ENCODE results near the gene ALDH4A1.

DNA sequence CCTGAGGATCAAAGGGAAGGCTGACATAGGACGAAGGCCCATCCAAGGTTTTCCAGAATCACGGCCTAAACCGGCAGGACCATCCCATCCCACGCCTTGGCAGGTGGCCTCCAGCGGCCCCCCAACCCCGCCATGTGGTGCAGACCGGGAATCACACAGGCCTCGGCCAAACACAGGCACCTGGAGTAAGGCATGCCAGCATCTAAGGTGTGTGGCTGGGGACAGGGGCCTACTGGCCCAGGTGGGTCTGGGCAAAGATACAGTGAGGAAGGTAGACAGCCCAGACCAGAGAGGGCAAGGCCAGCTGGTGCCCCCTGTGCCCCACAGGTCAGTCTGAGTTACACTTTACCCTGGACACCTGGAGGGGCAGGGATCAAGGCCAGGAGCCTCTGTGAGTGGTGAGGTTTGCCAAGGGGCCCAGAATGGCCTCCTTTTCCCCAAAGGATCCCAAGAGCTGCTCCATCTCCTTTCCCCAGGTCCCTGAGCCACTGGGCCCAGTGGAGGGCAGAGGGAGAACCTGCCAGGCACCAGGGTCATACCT lies 30.2 kb downstream of the ALDH4A1 start:
- TF ChIP-seq, protein P1, sequence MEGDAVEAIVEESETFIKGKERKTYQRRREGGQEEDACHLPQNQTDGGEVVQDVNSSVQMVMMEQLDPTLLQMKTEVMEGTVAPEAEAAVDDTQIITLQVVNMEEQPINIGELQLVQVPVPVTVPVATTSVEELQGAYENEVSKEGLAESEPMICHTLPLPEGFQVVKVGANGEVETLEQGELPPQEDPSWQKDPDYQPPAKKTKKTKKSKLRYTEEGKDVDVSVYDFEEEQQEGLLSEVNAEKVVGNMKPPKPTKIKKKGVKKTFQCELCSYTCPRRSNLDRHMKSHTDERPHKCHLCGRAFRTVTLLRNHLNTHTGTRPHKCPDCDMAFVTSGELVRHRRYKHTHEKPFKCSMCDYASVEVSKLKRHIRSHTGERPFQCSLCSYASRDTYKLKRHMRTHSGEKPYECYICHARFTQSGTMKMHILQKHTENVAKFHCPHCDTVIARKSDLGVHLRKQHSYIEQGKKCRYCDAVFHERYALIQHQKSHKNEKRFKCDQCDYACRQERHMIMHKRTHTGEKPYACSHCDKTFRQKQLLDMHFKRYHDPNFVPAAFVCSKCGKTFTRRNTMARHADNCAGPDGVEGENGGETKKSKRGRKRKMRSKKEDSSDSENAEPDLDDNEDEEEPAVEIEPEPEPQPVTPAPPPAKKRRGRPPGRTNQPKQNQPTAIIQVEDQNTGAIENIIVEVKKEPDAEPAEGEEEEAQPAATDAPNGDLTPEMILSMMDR (IDR thresholded peaks at IDR 0.05) = no peak
- TF ChIP-seq POLR2A (IDR thresholded peaks at IDR 0.05) = no peak
- TF ChIP-seq EP300 (IDR thresholded peaks at IDR 0.05) = no peak

Data from ovary (tissue), 3 donors.